Heart left ventricle (tissue), 13 donors: Measurements from ENCODE around the gene PAX6.

Experiments used
- CTCF ChIP-seq, 12 donors: fragments of 200-600 bp; sonication (generic) in 4 of 12; IDR thresholded peaks; one replicate each; pipeline versions ENCODE4 v1.5.0 to v1.8.0; 2018 to 2022; ENCODE audit warnings: antibody characterized with exemption in 12 of 12, mild to moderate bottlenecking in 5 of 12
- POLR2A ChIP-seq, 2 donors: fragments of 450-650 bp; IDR thresholded peaks; one replicate each; pipeline ENCODE4 v1.6.1; 2017; ENCODE audit warnings: antibody characterized with exemption in 2 of 2, mild to moderate bottlenecking in 2 of 2, moderate library complexity in 2 of 2
- donor health status: ischemic (EF 13 %, LVEDD 7.1; RV severe dilation, severe dysfunction).
- donor health status: DM: no; HTN: yes; CAD: no.
- donor health status: DM: no; HTN: no; CAD: no.
- donor health status: ischemic (EF 25% LVEDD 6.9; RV normal size, moderate dysfunction).
- donor health status: ischemic (EF 25% LVEDD 5.7; RV mildly dilated, moderate dysfunction).
- donor health status: ischemic (EF 35%, LVEDD 5.7; RV mildly dilated, moderate dysfunction).
- donor health status: nonischemic (EF 11% LVEDD 7.7; RV severe dilation, severe dysfunction).
- donor health status: DM: yes; HTN: yes; CAD: no.
- donor health status: PGD.
- donor health status: ischemic (EF 29% LVEDD 5.4; RV normal size, mild dysfunction).
- donor health status: nonischemic (EF 23%, LVEDD 6.1; RV moderate dilation, normal function).

GRCh38 chr11:31798057-31798553, 13.0 kb downstream of the PAX6 start:
- TF ChIP-seq CTCF (IDR thresholded peaks at IDR 0.05) (no peak), POLR2A (IDR thresholded peaks at IDR 0.05) (no peak)
